Breast epithelium (tissue), 3 donors: Measurements from ENCODE around the gene HOXA5.

Source experiments
- POLR2A ChIP-seq: fragments of 450-650 bp; IDR thresholded peaks from one replicate; pipeline ENCODE4 v1.6.1; 2016; ENCODE audit warnings: antibody characterized with exemption, mild to moderate bottlenecking, moderate library complexity
- POLR2AphosphoS5 ChIP-seq, 3 donors: sonication (generic); formaldehyde crosslinking; IDR thresholded peaks; one replicate each; pipeline ENCODE4 v1.6.1; 2017; ENCODE audit warnings: antibody characterized with exemption in 3 of 3
- TF ChIP-seq, protein P1 (sequence below), 3 donors: fragments of 450-650 bp; IDR thresholded peaks; one replicate each; pipeline ENCODE4 v1.5.1; 2016 to 2017; ENCODE audit warnings: antibody characterized with exemption in 3 of 3, mild to moderate bottlenecking in 3 of 3, moderate library complexity in 3 of 3

GRCh38 chr7:27154901-27155815 lies 11.7 kb upstream of the HOXA5 start:
- TF ChIP-seq, protein P1, sequence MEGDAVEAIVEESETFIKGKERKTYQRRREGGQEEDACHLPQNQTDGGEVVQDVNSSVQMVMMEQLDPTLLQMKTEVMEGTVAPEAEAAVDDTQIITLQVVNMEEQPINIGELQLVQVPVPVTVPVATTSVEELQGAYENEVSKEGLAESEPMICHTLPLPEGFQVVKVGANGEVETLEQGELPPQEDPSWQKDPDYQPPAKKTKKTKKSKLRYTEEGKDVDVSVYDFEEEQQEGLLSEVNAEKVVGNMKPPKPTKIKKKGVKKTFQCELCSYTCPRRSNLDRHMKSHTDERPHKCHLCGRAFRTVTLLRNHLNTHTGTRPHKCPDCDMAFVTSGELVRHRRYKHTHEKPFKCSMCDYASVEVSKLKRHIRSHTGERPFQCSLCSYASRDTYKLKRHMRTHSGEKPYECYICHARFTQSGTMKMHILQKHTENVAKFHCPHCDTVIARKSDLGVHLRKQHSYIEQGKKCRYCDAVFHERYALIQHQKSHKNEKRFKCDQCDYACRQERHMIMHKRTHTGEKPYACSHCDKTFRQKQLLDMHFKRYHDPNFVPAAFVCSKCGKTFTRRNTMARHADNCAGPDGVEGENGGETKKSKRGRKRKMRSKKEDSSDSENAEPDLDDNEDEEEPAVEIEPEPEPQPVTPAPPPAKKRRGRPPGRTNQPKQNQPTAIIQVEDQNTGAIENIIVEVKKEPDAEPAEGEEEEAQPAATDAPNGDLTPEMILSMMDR (IDR thresholded peaks at IDR 0.05) = no peak
- TF ChIP-seq POLR2A = no peak
- no peak for TF ChIP-seq POLR2AphosphoS5 (IDR thresholded peaks at IDR 0.05)
